Measurements from ENCODE around the gene PIM1.
"Not testable (repeated sequence)": the region's sequence is repeated elsewhere in the genome, so short reads cannot be mapped to it uniquely, and the experiment has no call there.

Gene PIM1

DNA sequence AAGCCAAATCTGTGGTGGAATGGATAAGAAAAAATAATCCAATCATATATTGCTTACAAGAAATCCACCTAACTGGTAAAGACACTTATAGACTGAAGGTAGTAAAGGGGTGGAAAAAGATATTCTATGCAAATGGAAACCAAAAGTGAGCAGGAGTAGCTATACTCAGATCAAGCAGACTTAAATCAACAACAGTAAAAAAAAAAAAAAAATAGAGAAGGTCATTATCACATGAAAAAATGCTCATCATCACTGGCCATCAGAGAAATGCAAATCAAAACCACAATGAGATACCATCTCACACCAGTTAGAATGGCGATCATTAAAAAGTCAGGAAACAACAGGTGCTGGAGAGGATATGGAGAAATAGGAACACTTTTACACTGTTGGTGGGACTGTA, 24.9 kb downstream of the PIM1 start:
- DNase-seq = not testable (repeated sequence)

DNA sequence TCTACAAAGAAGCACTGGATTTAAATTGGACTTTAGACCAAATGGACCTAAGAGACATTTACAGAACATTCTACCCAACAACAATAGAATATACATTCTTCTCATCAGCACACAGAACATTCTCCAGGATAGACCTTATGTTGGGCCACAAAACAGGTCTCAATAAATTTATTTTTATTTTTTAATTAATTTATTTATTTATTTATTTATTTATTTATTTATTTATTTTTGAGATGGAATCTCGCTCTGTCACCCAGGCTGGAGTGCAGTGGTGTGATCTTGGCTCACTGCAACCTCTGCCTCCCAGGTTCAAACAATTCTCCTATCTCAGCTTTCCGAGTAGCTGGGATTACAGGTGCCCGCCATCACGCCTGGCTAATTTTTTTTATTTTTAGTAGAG, 26.5 kb downstream of the PIM1 start:
- not testable (repeated sequence) for DNase-seq

DNA sequence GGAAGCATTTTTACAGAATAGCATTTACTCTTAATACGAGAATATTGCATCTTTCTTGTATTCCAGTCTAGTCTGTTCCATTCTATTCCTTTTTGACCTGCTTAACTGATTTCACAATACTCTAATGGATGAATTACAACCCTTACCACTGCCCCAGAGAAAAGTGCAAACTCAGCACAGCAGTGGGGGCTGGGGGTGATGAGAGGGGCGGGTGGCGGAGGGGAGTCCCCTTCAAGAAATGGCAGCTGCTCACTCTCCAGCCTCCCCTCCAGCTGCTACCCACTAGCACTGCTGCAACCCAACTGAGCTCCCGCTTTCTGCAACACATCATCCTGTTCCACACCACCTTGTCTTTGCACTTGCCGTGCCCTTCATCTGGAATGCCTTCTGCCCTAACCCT, 30.1 kb downstream of the PIM1 start:
- DNase-seq = no peak

DNA sequence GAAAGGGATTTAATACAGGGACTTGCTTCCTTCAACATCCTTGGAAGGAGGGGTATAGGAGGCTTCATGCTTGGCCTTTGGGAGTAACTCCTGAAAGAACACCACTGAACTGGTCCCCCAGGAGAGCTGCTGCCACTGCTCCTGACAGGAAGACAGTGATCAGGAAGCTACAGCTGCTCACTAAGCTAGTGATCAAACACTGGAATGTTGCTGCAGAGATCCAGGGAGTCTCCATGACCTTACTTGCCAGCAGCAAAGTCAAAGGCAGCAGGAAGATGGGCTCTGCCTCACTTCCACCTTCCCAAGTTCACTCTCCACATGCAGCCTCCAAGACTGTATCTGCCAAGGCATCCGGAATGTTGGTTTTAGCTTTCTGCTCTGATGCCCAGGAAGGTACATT, 31.8 kb downstream of the PIM1 start:
- no peak for DNase-seq

DNA sequence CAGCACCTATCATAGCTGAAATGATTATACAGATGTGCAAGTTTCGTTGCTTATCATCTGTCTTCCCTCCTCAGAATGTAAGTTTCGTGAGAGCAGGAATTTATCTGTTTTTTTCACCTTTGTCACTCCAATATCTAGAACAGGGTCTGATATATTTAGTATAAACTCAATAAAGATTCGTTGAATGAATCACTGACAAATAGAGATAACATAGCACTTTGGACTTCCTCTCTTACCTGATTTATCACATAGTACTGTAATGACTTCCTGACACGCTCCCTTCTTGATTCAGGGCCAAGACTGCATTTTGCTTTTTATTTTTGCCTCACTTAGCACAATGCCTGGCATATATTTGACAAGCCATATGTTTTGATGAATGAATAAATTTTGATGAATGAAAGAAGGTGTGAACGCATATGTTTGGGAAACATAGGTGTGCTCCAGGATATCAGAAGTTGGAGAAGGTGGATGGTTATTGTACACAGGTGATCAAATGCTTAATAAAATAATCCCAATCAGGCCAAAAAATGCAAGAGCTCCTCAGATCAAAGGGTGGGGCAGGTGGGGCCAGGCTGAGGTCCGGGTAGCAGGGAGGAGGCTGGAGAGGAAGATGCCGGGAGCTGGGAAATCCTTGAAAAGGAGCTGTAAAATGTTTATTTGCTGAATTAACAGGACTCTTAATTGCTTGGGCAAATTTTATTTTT, 33.0 kb downstream of the PIM1 start:
- no peak for DNase-seq

DNA sequence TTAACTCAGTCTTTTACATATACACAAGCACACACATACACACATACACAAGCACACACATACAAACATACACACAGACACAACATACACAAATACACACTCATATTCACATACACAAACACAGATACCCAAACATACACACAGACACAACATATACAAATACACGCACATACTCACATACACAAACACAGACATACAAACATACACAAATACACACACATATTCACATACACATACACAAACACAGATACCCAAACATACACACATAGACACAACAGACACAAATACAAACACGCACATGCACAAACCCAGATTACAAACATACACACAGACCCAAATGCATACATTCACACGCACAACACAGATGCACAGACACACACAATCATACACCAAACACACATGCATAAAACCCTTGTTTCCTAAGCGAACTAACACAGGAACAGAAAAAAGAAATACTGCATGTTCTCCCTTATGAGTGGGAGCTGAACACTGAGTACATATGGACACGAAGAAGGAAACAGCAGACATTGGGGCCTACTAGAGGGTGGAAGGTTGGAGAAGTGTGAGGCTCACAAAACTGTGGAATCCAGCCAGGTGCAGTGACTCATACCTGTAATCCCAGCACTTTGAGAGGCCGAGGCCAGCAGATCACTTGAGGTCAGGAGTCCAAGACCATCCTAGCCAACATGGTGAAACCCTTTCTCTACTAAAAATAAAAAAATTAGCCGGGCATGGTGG, 34.2 kb downstream of the PIM1 start:
- DNase-seq = no peak

DNA sequence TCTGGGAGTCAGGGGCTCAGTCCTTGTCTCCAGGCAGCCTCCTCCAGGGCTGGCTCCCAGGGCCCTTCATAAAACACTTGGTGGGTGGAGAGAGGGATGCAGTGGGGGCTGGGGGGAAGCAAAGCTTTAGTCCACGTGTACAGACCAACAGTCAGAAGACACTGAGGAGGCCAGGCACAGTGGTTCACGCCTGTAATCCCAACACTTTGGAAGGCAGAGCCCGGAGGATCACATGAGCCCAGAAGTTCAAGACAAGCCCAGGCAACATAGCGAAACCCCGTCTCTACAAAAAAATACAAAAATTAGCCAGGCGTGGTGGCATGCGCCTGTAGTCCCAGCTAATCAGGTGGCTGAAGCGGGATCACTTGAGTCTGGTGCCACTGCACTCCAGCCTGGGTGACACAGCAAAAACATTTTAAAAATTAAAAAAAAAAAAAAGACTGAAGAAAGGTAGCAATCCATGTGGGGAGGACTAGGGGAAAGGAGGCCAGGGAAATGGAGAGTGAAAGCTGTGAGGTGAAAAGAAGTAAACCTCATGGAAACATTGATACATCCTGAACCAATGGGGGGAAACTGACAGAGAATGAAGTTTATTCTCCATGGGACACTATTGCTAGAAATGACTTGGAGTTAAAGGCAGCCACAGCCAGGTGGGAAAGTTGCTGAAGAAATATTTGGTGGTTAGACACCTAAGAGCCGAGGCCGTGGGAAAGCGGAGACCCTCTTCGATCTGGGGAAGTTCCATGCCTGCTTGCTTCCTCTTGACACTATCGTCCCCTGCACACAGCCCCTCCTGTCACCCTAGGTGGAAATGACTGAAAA, 35.4 kb downstream of the PIM1 start:
- peak; percentile 61 for DNase-seq

DNA sequence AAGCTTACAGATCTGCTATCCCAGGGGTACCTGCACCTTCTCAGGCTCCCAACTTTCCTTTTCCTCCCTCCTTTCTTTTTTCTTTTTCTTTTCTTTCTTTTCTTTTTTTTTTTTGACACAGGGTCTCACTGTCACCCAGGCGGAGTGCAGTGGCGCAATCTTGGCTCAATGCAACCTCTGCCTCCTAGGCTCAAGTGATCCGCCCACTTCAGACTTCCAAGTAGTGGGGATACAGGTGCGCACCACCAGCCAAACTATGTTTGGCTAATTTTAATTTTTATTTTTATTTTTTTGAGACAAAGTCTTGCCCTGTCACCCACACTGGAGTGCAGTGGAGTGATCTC, 36.0 kb downstream of the PIM1 start:
- no peak for DNase-seq

DNA sequence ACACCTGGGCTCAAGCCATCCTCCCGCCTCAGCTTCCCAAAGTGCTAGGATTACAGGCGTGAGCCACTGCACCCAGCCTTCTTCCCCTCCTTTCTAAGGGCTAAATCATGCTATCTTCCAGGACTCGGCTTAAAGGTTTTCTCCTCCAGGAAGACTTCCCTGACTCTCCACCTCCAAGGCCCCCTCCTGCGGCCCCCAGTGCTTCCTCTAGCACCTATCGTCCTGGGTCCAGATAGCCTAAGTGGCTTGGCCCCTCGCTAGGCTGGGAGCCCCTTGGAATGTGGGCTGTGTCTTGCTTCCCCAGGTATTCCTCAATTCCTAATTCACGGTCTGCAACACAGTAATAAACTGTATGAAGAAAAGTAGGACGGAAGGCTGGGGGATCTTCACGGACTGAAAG, 36.7 kb downstream of the PIM1 start:
- DNase-seq = no peak

DNA sequence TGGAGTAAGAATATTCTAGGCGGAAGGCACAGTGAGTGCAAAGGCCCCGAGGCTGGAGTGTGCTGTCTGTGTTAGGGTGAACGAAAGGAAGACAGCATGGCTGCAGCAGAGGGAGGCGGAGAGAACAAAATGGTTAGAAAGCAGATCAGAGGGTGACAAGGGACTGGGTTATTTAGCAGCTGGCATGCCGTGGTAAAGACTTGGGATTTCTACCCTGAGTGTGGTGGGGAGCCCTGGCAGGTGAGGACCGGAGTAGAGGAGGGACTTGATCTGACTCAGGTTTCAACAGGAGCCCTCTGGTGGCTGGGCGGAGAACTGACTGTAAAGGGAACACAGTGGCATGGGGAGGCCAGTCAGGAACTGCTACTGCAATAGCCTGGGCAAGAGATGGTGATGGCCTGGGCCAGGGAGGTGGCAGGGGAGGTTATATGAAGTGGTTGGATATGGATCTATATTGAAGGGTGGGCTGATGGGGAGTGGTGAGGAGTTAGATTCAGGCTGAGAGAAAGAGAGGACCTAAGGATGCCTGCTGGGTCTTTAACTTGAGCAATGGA, 38.0 kb downstream of the PIM1 start:
- DNase-seq = peak; percentile 95

DNA sequence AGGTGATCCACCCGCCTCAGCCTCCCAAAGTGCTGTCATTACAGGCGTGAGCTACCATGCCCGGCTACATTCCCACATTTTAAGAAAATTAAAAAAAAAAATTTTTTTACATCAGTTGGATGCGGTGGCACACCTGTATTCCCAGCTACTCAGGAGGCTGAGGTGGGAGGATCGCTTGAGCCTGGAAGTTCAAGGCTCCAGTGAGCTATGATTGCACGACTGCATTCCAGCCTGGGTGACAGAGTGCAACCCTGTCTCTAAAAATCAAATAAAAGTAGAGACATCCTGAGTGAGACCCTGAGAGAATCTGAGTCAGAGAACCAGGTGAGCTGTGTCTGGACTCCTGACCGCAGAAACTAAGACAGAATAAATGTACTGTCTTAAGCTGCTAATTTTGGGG, 38.8 kb downstream of the PIM1 start:
- no peak for DNase-seq

DNA sequence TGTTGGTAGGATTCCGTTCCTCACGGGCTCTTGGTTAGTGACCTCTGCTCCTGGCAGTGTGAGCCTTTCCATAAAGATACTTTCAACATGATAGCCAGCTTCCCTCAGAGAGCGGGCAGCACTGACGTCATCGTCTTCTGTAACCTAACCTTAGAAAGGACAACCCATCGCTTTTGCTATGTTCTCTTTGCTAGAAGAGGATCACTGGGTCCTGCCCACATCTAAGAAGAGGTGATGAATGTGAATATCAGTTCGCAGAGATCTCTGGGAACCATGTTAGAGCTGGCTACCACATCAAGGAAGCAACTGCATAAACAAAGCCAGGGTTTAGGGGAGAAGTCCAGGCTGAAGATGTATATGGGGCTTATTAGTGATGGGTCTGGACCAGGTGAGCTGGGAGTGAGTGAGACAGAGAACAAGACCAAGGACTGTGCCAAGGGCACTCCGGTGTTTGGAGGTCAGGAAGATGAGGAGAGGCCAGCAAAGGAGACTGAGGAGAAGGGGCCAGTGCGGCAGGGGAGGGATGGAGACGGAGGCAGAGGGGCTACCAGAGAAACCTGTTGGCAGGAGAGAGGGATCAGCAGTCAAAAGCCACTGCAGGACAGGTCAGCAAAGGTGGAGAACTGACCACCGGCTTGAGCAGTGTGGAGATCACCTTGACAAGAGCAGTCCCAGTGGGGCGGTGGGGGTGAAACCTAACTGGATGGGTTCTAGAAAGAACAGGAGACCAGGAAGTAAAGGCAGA, 39.7 kb downstream of the PIM1 start:
- DNase-seq = peak; percentile 60

DNA sequence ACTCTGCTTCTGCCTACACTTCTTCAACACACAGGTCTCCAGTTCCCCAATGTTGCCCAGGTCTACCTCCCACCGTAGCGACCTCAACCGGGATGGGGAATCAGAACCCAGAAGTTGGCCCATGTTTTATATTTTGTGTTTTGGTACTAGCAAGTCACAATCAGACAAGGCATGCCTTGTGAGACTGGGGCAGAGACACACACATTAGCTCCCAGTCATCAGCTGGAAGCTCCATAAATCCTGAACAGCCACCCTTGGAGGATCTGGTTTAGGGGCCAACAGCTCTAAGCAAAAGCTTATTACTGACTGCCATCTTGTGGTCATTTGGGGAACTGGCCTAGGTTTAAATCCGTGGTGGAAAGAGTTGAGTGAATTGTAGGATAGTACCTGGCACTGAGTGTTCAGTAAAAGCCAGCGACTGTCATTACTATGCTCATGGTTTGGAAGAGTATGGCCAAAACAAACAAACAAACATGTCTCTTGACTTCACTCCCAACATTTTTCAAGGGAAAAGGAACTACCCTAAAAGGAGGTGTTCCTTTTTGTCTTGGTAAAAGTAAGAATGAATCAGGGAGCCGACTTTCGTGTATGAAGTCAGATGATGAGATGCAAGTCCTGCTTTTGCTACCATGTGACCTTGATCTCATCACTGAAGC, 40.5 kb downstream of the PIM1 start:
- peak; percentile 90 for DNase-seq

DNA sequence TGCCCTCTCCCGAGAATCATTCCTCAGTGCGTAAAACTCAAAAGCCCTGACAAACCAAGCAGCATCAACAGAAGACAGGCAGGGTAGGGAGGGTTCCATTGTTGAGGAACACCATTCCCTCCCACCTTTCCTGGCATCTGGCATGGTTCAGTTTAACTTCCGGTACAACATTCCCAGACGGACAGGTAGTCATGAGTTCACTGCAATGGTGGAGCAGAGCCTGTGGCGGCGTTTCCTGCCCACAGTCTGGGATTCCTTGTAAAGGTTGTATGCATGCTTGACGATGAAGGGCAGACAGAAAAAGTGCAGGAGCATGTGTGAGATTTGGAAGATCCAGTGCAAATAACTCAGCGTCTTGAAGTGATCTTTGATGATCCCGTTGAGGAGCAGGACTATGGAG, 42.3 kb downstream of the PIM1 start:
- DNase-seq = no peak

DNA sequence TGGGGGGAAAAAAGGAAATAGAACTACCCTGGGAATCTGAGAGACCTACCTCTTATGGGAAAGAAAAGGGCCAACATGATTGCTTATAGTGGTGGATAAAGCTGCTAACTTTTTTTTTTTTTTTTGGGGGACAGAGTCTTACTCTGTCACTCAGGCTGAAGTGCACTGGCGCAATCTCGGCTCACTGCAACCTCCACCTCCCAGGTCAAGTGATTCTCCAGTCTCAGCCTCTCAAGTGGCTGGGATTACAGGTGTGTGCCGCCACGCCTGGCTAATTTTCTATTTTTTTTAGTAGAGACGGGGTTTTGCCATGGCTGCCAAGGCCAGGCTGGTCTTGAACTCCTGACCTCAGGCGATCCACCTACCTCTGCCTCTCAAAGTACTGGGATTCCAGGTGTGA, 48.1 kb downstream of the PIM1 start:
- DNase-seq = no peak

DNA sequence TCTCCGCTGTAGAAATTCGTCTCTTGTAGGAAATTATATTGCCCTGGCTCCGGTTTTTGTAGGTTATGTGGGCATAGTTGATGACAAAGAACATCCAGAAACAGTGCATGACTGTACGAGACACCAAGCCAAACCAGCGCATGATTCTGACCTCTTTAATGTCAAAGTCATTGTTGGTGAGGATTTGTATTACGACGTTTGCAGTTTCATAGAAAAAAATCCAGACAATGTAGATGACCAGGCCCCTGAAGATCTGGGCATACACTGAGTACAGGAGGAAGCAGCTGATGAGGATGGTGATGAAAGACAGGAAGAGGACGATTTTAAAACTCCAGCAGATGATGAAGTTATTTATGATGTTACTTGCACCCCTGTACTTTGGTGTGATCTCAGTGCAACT, 48.6 kb downstream of the PIM1 start:
- DNase-seq = no peak

DNA sequence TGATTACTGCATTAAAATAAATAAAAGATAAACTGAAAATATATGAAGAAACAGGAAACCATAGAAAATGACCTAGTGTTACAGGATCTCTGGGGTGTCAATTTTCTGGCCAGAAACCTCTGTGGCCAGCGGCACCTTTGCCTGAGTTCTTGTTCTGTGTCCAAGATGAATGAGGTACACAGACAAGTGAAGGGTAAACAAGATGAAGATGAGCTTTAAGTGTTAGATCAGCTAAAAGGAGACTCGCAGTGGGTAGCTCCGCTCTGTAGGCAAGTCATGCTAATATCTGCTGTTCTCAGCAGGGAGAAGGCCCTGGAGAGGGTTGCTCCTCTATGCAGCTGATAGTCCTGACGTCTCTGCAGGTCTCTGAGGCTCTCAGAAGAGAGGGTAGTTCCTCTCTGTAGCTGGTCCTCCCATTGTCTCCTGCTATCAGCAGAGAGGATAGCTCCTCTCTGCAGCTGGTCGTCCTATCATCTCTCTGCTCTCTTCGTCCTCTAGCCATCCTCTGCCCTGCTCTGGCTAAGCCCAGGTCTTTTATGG, 51.7 kb downstream of the PIM1 start:
- no peak for DNase-seq

DNA sequence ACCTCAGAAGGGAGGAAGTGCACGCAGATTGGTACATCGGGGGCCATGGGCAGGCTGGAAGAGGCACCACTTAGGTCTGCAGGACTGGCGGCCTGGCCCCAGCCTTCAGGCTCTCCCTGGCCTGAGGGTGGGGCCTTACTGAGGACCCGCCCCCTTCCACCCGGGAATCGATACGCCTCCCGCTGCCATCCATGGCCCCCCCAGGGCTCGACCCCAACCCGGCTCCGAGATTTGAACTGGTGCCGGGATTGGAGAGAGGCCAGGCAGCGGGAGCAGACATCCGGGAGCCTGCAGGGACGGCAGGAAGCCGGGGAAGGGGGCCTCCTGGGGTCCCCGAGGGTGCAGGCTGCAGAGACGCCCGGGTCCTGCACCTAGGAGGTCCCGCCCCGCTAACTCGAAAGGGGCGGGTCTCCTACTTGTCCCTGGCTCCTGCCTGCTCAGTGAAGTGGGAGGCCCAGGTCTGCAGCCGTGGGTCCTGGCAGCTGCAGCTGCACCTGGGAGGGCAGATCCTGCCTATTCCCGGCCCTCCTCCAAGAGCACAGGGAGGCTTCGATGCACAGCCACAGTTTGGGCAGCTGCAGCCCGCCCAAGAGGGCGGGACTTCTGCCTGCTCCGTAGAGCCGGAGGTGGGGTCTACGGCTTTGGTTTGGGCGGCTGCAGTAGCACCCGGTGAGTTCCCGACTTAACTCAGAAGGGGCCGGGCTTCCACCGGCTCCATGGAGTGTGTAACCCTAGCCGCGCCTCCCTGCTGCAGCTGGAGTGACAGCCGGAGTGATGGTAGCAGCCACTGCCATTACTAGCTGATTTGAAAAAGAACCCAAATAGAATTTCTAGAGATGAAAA, 52.4 kb downstream of the PIM1 start:
- peak; percentile 81 for DNase-seq

DNA sequence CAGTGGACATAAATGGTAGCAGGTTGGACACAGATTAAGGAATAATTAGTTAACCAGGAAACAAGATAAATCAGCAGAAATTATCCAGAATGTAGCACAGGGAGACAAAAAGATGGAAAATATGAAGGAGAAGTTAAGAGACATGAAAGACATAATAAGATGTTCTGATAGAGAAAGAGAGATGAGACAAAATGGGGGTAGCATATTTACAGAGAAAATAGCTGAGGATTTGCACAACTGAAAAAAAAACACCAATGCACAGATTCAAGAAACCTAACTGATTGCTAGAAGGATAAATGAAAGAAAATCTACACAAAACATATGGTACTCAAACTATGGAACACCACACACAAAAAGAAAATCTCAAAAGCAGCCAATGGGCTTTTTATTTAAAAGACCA, 53.0 kb downstream of the PIM1 start:
- DNase-seq = no peak
